ENCODE data around the gene RADIL.

The RADIL gene

GRCh38 chr7:4880218-4880617 lies 3.3 kb downstream of the RADIL start:
- no peak overlapping the region for H3K27ac ChIP-seq (ENCODE audit: low read length)
- no peak overlapping the region for H3K4me3 ChIP-seq (ENCODE audit: low read depth in 1 of 2, low read length in 2 of 2)
- no peaks in the 10 kb centered on the region for H3K9me3 ChIP-seq (ENCODE audit: control insufficient read depth in 1 of 2, low read length in 2 of 2)
- peaks cover 6% of the 10 kb centered on the region for H3K27me3 ChIP-seq (ENCODE audit: low read depth, low read length)
- peaks cover 0 to 15% of the 10 kb centered on the region in 2 donors for H3K4me1 ChIP-seq (ENCODE audit: control insufficient read depth in 1 of 2, insufficient read depth in 2 of 2, low read length in 2 of 2)
- H3K36me3 ChIP-seq (ENCODE audit: control insufficient read depth in 1 of 2, insufficient read depth in 2 of 2, low read length in 2 of 2): peaks cover 0 to 14% of the 10 kb centered on the region in 2 donors

- Histone ChIP-seq H3K27ac (ENCODE audit: low read length) (no peak overlapping the region), H3K4me1 (ENCODE audit: control insufficient read depth in 1 of 2, insufficient read depth in 2 of 2, low read length in 2 of 2) (peaks cover 0 to 15% of the 10 kb centered on the region in 2 donors), H3K9me3 (ENCODE audit: control insufficient read depth in 1 of 2, low read length in 2 of 2) (no peaks in the 10 kb centered on the region), H3K4me3 (ENCODE audit: low read depth in 1 of 2, low read length in 2 of 2) (no peak overlapping the region), H3K36me3 (ENCODE audit: control insufficient read depth in 1 of 2, insufficient read depth in 2 of 2, low read length in 2 of 2) (peaks cover 0 to 14% of the 10 kb centered on the region in 2 donors), H3K27me3 (ENCODE audit: low read depth, low read length) (peaks cover 6% of the 10 kb centered on the region)
These were observed 4.0 kb downstream of the RADIL start for GRCh38 chr7:4879396-4880081.

- Histone ChIP-seq H3K4me3 (ENCODE audit: low read depth in 1 of 2, low read length in 2 of 2) (no peak overlapping the region), H3K4me1 (ENCODE audit: control insufficient read depth in 1 of 2, insufficient read depth in 2 of 2, low read length in 2 of 2) (peaks cover 0 to 15% of the 10 kb centered on the region in 2 donors), H3K36me3 (ENCODE audit: control insufficient read depth in 1 of 2, insufficient read depth in 2 of 2, low read length in 2 of 2) (peaks cover 0 to 14% of the 10 kb centered on the region in 2 donors)
These were observed 4.9 kb downstream of the RADIL start for GRCh38 chr7:4878336-4879335.

GRCh38 chr7:4876586-4876985 lies 6.9 kb downstream of the RADIL start:
- no peak overlapping the region for H3K4me3 ChIP-seq (ENCODE audit: low read depth in 1 of 2, low read length in 2 of 2)
- peaks cover 0 to 8% of the 10 kb centered on the region in 2 donors for H3K4me1 ChIP-seq (ENCODE audit: control insufficient read depth in 1 of 2, insufficient read depth in 2 of 2, low read length in 2 of 2)
- peaks cover 0 to 14% of the 10 kb centered on the region in 2 donors for H3K36me3 ChIP-seq (ENCODE audit: control insufficient read depth in 1 of 2, insufficient read depth in 2 of 2, low read length in 2 of 2)
- no peak overlapping the region for H3K27ac ChIP-seq (ENCODE audit: low read length)
- no peaks in the 10 kb centered on the region for H3K27me3 ChIP-seq (ENCODE audit: low read depth, low read length)
- no peaks in the 10 kb centered on the region for H3K9me3 ChIP-seq (ENCODE audit: control insufficient read depth in 1 of 2, low read length in 2 of 2)

More at GRCh38 chr7:4878336-4879335, 4.9 kb downstream of the RADIL start:
- Histone ChIP-seq H3K27me3 (ENCODE audit: low read depth, low read length) (peaks cover 6% of the 10 kb centered on the region), H3K27ac (ENCODE audit: low read length) (no peak overlapping the region), H3K9me3 (ENCODE audit: control insufficient read depth in 1 of 2, low read length in 2 of 2) (no peaks in the 10 kb centered on the region)

- H3K36me3 ChIP-seq (ENCODE audit: control insufficient read depth in 1 of 2, insufficient read depth in 2 of 2, low read length in 2 of 2): peaks cover 0 to 14% of the 10 kb centered on the region in 2 donors
- peaks cover 0 to 8% of the 10 kb centered on the region in 2 donors for H3K4me1 ChIP-seq (ENCODE audit: control insufficient read depth in 1 of 2, insufficient read depth in 2 of 2, low read length in 2 of 2)
- no peak overlapping the region for H3K27ac ChIP-seq (ENCODE audit: low read length)
- H3K27me3 ChIP-seq (ENCODE audit: low read depth, low read length): peaks cover 5% of the 10 kb centered on the region
- no peaks in the 10 kb centered on the region for H3K9me3 ChIP-seq (ENCODE audit: control insufficient read depth in 1 of 2, low read length in 2 of 2)
- no peak overlapping the region for H3K4me3 ChIP-seq (ENCODE audit: low read depth in 1 of 2, low read length in 2 of 2)
These were observed 8.1 kb downstream of the RADIL start for GRCh38 chr7:4875391-4875790.

GRCh38 chr7:4873071-4873944 lies 10.2 kb downstream of the RADIL start:
- peaks cover 0 to 1% of the 10 kb centered on the region in 2 donors for H3K9me3 ChIP-seq (ENCODE audit: control insufficient read depth in 1 of 2, low read length in 2 of 2)
- H3K27ac ChIP-seq (ENCODE audit: low read length): no peak overlapping the region
- H3K4me3 ChIP-seq (ENCODE audit: low read depth in 1 of 2, low read length in 2 of 2): no peak overlapping the region
- H3K27me3 ChIP-seq (ENCODE audit: low read depth, low read length): peaks cover 5% of the 10 kb centered on the region
- peaks cover 0 to 14% of the 10 kb centered on the region in 2 donors for H3K36me3 ChIP-seq (ENCODE audit: control insufficient read depth in 1 of 2, insufficient read depth in 2 of 2, low read length in 2 of 2)
- H3K4me1 ChIP-seq (ENCODE audit: control insufficient read depth in 1 of 2, insufficient read depth in 2 of 2, low read length in 2 of 2): peaks cover 0 to 3% of the 10 kb centered on the region in 2 donors

GRCh38 chr7:4871930-4872675 lies 11.4 kb downstream of the RADIL start:
- no peak overlapping the region for H3K4me3 ChIP-seq (ENCODE audit: low read depth in 1 of 2, low read length in 2 of 2)
- peaks cover 0 to 3% of the 10 kb centered on the region in 2 donors for H3K9me3 ChIP-seq (ENCODE audit: control insufficient read depth in 1 of 2, low read length in 2 of 2)
- peaks cover 5% of the 10 kb centered on the region for H3K27me3 ChIP-seq (ENCODE audit: low read depth, low read length)
- H3K4me1 ChIP-seq (ENCODE audit: control insufficient read depth in 1 of 2, insufficient read depth in 2 of 2, low read length in 2 of 2): peaks cover 0 to 3% of the 10 kb centered on the region in 2 donors
- H3K36me3 ChIP-seq (ENCODE audit: control insufficient read depth in 1 of 2, insufficient read depth in 2 of 2, low read length in 2 of 2): peaks cover 0 to 7% of the 10 kb centered on the region in 2 donors
- no peak overlapping the region for H3K27ac ChIP-seq (ENCODE audit: low read length)

GRCh38 chr7:4871056-4871680 lies 12.3 kb downstream of the RADIL start:
- Histone ChIP-seq H3K36me3 (ENCODE audit: control insufficient read depth in 1 of 2, insufficient read depth in 2 of 2, low read length in 2 of 2) (peaks cover 0 to 5% of the 10 kb centered on the region in 2 donors), H3K4me1 (ENCODE audit: control insufficient read depth in 1 of 2, insufficient read depth in 2 of 2, low read length in 2 of 2) (peaks cover 0 to 6% of the 10 kb centered on the region in 2 donors), H3K27me3 (ENCODE audit: low read depth, low read length) (peaks cover 5% of the 10 kb centered on the region), H3K9me3 (ENCODE audit: control insufficient read depth in 1 of 2, low read length in 2 of 2) (peaks cover 0 to 3% of the 10 kb centered on the region in 2 donors), H3K4me3 (ENCODE audit: low read depth in 1 of 2, low read length in 2 of 2) (no peak overlapping the region), H3K27ac (ENCODE audit: low read length) (no peak overlapping the region)

- peaks cover 0 to 6% of the 10 kb centered on the region in 2 donors for H3K4me1 ChIP-seq (ENCODE audit: control insufficient read depth in 1 of 2, insufficient read depth in 2 of 2, low read length in 2 of 2)
- H3K36me3 ChIP-seq (ENCODE audit: control insufficient read depth in 1 of 2, insufficient read depth in 2 of 2, low read length in 2 of 2): no peaks in the 10 kb centered on the region
- peaks cover 5% of the 10 kb centered on the region for H3K27me3 ChIP-seq (ENCODE audit: low read depth, low read length)
- H3K4me3 ChIP-seq (ENCODE audit: low read depth in 1 of 2, low read length in 2 of 2): no peak overlapping the region
- H3K9me3 ChIP-seq (ENCODE audit: control insufficient read depth in 1 of 2, low read length in 2 of 2): peaks cover 0 to 4% of the 10 kb centered on the region in 2 donors
- no peak overlapping the region for H3K27ac ChIP-seq (ENCODE audit: low read length)
These were observed 15.0 kb downstream of the RADIL start for GRCh38 chr7:4868493-4868892.

Data from muscle layer of duodenum (tissue), 2 donors.